ENCODE results near the gene LCMT1.

LCMT1 gene

GRCh38 chr16:25194273-25194878 lies 82.8 kb downstream of the LCMT1 start:
- no peak for DNase-seq (ENCODE audit: low read depth in 2 of 2)

DNA sequence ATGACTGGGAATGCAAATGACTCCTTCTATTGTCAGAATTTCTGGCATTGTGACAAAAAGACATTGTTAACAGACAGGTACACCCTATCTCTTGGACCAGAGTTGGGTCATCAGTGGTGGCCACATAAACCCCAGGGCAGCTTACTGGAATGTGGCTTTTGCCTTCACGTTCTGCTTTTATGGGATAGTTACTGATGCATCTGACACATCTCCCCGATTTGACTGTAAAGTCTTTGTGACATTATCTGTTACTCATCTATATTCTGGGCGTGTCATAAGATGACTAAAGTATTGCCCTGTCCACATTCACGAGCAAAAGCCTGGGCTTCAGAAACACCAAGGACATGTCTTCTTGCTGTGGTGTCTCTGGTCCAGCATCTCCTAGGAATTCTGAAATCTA lies 86.5 kb downstream of the LCMT1 start:
- no peak for DNase-seq (ENCODE audit: low read depth in 2 of 2)

DNA sequence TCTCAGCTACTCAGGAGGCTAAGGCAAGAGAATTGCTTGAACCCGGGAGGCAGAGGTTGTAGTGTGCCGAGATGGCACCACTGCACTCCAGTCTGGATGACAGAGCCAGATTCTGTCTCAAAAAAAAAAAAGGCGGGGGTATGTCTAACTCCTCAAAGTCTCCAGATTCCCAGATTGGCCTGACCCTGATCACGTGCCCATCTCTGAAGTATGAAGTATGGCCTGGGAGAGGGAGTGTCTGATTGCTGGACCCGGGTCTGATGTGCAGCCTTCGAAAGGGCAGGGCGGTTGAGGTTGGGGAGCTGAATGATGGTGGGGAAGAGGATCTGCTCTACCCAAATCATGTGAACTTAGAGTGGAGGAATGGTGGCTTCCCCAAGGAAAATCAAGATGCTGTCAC lies 87.9 kb downstream of the LCMT1 start:
- no peak for DNase-seq (ENCODE audit: low read depth in 2 of 2)

DNA sequence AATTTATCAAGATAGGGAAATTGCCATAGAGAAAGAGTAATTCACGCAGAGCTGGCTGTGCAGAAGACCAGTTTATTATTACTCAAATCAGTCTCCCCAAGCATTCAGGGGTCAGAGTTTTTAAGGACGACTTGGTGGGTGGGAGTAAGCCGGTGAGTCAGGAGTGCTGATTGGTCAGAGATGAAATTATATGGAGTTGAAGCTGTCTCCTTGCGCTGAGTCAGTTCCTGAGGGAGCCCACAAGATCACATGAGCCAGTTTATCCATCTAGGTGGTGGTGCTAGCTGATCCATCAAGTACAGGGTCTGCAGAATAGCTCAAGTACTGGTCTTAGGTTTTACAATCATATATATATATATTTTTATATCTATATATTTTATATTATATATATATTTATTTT lies 99.2 kb downstream of the LCMT1 start:
- no peak for DNase-seq (ENCODE audit: low read depth in 2 of 2)

GRCh38 chr16:25212636-25213035 lies 101.1 kb downstream of the LCMT1 start:
- no peak for DNase-seq (ENCODE audit: low read depth in 2 of 2)

- no peak for DNase-seq (ENCODE audit: low read depth in 2 of 2)
Measured at GRCh38 chr16:25213709-25214397, 102.3 kb downstream of the LCMT1 start.

DNA sequence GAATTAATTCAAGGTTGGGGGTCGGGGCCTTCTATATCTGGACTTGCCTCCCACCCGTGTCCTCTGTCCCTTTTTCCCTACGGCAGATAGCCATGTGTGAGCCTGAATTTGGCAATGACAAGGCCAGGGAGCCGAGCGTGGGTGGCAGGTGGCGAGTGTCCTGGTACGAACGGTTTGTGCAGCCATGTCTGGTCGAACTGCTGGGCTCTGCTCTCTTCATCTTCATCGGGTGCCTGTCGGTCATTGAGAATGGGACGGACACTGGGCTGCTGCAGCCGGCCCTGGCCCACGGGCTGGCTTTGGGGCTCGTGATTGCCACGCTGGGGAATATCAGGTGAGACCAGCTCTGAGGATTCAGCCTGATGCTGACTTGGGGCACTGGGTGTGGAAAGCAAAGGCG lies 105.6 kb downstream of the LCMT1 start:
- no peak for DNase-seq (ENCODE audit: low read depth in 2 of 2)

GRCh38 chr16:25217921-25218320 lies 106.4 kb downstream of the LCMT1 start:
- DNase-seq (ENCODE audit: low read depth in 2 of 2) = no peak

- no peak for DNase-seq (ENCODE audit: low read depth in 2 of 2)
Measured at GRCh38 chr16:25219070-25219737, 107.7 kb downstream of the LCMT1 start.

GRCh38 chr16:25222959-25223358 lies 111.4 kb downstream of the LCMT1 start:
- DNase-seq (ENCODE audit: low read depth in 2 of 2) = no peak

DNA sequence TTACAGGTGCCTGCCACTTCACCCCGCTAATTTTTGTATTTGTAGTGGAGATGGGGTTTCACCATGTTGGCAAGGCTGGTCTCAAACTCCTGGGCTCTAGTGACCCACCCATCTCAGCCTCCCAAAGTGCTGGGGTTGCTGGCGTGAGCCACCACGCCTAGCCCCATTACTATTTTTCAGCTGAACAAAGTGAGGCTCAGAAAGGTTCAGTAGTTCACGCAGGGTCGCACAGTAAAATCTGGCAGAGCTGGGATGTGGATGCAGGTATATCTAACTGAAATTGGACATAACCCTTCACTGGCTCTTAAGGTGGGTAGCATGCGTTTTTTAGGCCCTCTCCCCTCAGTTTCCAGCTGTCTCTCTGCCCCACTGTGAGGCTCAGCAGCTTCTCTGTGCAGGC lies 112.4 kb downstream of the LCMT1 start:
- DNase-seq (ENCODE audit: low read depth in 2 of 2) = no peak

- no peak for DNase-seq (ENCODE audit: low read depth in 2 of 2)
Measured at GRCh38 chr16:25224731-25225319, 113.3 kb downstream of the LCMT1 start.
